ENCODE data around the gene TOMM5.
"Not testable (repeated sequence)": the region's sequence is repeated elsewhere in the genome, so short reads cannot be mapped to it uniquely, and the experiment has no call there.

The TOMM5 gene

DNA sequence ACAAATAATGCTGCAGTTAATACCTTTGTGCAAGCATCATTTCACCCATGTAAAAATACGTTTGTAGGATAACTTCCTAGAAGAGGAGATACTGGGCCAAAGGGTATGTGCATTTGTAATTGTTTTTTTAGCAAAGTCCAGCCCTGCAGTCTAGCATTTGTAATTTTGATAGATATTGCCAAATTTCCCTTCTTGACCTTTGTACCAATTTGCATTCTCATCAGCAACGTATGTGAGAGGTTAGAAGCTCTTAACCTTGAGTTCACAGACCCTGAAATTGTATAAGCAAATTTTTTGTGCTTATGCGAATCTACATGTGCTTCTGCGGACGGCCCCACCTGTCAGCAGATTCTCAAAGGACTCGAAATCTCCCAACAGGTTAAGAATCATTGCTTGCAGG is 18.6 kb upstream of the TOMM5 start:
- DNase-seq (ENCODE audit: low spot score): no peak

DNA sequence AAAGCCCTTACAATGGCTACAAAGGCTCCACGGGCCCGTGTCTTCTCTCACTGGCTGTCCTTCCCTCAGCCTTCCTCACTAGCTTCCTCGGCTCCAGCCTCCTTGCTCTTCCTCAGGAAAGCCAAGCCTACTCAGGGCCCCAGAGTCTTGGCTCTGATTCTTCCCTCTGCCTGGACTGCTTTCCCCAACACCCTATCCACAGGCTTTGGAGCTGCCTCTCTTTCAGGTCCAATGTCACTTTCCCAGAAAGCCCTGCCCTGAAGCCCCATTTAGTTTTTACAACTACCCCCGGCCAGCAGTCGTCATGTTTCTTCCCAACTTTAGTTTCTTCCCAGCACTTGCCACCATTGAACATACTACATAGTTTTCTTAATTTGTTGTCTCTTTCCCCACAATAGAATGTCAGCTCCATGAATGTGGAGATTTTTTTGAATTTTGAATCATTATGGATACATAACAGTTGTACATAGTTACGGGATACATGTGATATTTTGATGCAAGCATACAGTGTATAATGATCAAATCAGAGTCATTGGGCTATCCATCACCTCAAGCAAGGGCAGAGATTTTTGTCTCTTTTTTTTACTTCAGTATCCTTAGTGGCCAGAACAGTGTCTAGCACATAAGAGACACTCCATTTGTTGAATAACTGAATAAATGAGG is 17.5 kb upstream of the TOMM5 start:
- DNase-seq (ENCODE audit: low spot score): no peak

DNA sequence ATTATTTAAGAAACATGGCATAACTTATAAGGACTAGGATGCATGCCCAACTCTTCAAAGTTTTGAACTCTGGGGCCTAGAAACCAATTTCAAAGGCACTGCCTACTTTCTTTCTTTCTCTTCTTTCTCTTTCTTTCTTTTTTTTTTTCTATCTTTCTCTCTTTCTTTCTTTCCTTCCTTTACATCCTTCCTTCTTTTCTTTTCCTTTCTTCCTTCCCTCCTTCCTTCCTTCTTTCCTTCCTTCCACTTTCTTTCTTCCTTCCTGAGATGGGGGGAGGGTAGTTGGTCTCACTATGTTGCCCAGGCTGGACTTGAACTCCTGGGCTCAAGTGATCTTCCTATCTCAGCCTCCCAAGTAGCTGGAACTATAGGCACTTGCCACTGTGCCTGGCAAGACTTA is 15.9 kb upstream of the TOMM5 start:
- DNase-seq (ENCODE audit: low spot score): no peak

- DNase-seq (ENCODE audit: low spot score): no peak
Observed at GRCh38 chr9:37604296-37604695, 11.9 kb upstream of the TOMM5 start.

GRCh38 chr9:37602817-37603216 is 10.4 kb upstream of the TOMM5 start:
- no peak for DNase-seq (ENCODE audit: low spot score)

GRCh38 chr9:37602061-37602460 is 9.7 kb upstream of the TOMM5 start:
- DNase-seq (ENCODE audit: low spot score): not testable (repeated sequence)

DNA sequence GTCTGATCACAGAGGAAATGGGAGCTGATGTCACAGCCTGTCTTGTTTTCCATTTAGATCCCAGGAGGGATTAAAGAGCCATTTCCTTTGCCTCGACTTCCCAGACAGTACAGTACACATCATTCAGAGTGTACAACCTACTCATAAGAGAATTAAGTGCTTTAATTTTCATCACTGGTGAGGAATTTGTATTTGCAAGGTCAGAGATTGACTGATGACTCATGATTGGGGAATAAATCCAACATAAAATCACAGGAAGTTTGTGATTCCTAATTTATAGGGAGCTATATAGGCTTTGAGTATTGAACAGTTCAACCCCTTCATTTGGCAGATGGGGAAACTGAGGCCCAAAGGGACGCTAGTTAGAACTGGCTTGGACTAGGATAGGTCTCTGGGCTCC is 4.1 kb upstream of the TOMM5 start:
- DNase-seq (ENCODE audit: low spot score): no peak

GRCh38 chr9:37593883-37594448 is 1.6 kb upstream of the TOMM5 start:
- DNase-seq (ENCODE audit: low spot score): no peak

DNA sequence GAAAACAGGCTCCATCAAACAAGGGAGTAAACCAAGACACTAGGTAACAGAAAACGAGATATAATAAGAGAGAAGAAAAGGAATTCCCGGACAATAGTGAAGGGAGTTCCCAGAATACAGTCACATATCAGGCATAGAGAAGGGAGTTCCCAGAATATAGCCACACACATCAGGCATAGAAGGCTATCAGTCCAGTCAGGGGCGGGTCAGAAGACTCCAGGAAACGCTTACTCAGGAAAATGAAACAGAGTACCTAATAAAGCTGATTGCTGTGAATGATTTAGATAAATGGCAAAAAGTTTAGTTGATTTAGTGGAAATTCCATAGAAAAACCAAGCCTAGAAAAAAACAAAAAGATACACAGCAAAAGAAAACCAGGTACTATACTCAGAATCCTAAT is 4.9 kb downstream of the TOMM5 start:
- no peak for DNase-seq (ENCODE audit: low spot score)

GRCh38 chr9:37583522-37584121 is 8.8 kb downstream of the TOMM5 start:
- DNase-seq (ENCODE audit: low spot score): no peak

GRCh38 chr9:37582548-37583157 is 9.7 kb downstream of the TOMM5 start:
- no peak for DNase-seq (ENCODE audit: low spot score)

DNA sequence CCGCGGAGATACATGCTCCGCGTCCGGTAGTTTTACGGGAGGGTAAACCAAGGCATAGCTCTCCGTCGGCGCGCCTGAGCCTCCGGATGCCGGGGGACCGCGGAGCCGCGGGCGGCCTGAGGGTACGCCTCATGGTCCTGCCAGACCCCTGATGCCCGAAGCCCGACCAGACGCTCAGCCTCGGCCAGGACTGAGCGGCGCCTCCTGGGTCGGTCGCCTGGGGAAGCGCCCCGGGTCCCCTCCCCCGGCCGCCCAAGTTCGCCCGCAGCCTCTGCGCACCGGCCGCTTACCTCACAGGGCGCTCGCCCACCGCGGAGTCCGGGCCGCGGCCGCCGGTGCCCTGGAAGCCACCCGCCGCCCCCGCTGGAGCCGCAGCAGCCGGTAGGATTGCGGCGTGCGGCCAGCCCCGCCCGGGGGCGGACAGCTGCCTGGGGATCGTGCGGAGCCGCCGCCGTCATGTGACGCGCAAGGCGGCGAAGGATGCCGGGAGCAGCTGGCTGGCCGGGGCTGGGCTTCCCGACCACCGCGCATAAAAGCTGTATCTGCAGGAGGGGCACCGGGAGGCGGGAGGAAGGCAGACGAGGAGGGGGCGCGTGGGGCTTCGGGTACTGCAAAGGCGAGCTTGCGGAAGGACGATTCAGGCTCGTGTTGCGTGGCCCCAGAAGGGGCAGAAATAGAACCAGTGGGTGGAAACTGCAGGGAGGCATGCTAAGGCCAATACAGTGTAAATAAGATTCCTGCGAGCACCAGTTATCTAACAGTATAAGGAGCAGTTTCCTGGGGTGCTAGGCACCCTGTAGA is 16.3 kb downstream of the TOMM5 start, which contains the start of gene FBXO10:
Gene FBXO10, minus strand, starts transcription at position 460 of the 801 bp plus-strand sequence. CDS start 34,612 bp downstream, outside the sequence.
- DNase-seq (ENCODE audit: low spot score): peak; percentile 92

DNA sequence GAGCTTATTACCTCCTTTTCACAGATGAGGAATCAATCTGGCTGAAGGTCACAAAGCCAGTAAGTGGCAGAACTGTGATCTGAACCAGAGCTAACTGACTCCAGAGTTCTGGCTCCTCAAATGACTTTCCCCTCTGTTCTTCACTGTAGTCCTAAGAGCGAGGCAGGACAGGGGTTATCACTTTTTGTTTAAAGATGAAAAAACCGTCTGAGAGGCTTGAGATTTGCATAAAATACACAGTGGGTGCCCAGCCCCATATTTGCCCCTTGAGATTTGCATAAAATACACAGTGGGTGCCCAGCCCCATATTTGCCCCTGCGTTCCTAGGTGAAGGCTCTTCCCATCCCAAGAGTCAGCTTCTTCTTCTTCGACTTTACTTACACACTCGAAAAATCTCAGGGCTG is 16.9 kb downstream of the TOMM5 start:
- no peak for DNase-seq (ENCODE audit: low spot score)

- DNase-seq (ENCODE audit: low spot score): no peak
Observed at GRCh38 chr9:37575001-37575400, 17.4 kb downstream of the TOMM5 start.

GRCh38 chr9:37574241-37574721 is 18.1 kb downstream of the TOMM5 start:
- DNase-seq (ENCODE audit: low spot score): no peak

- DNase-seq (ENCODE audit: low spot score): no peak
Observed at GRCh38 chr9:37571282-37571681, 21.1 kb downstream of the TOMM5 start.

- DNase-seq (ENCODE audit: low spot score): no peak
Observed at GRCh38 chr9:37566716-37567115, 25.7 kb downstream of the TOMM5 start.

GRCh38 chr9:37565661-37566618 is 26.5 kb downstream of the TOMM5 start:
- no peak for DNase-seq (ENCODE audit: low spot score)

DNA sequence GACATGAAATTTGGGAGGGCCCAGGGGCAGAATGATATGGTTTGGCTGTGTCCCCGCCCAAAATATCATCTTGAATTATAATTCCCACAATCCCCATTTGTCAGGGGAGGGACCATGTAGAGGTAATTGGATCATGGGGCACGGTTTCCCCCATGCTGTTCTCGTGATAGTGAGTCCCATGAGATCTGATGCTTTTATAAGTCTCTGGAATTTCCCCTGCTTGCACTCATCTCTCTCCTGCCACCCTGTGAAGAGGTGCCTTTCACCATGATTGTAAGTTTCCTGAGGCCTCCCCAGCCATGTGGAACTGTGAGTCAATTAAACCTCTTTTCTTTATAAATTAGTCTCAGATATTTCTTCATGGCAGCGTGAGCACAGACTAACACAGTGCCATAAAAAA is 27.5 kb downstream of the TOMM5 start:
- DNase-seq (ENCODE audit: low spot score): no peak

GRCh38 chr9:37563806-37564513 is 28.4 kb downstream of the TOMM5 start:
- DNase-seq (ENCODE audit: low spot score): no peak

All from ecto neural progenitor cell (in vitro differentiated cells).